GM10847 (cell line): ENCODE measurements around the gene C11orf71.
A peak's percentile ranks its signal among the peaks of the same experiment; 100 is the strongest.

Experiments used
- POLR2A ChIP-seq: IDR thresholded peaks from 2 replicates; pipeline ENCODE4 v1.6.1; 2011; ENCODE audit not compliant: insufficient read length; ENCODE audit errors: extremely low read depth

Gene C11orf71

GRCh38 chr11:114400216-114400914 is at the start of gene C11orf71, which contains the start of gene RBM7:
Gene C11orf71 (minus strand): TSS chr11:114400511. CDS start chr11:114400331, 180 bp downstream.
Gene RBM7 (plus strand): TSS chr11:114400666. CDS start chr11:114400672, 6 bp downstream.
- peak; percentile 97 for TF ChIP-seq POLR2A

GRCh38 chr11:114449845-114450244 is 49.5 kb upstream of the C11orf71 start:
- TF ChIP-seq POLR2A, result no peak

GRCh38 chr11:114448749-114449482 is 48.6 kb upstream of the C11orf71 start:
- no peak for TF ChIP-seq POLR2A

- no peak for TF ChIP-seq POLR2A
Measured at GRCh38 chr11:114447892-114448291, 47.6 kb upstream of the C11orf71 start.

- no peak for TF ChIP-seq POLR2A
Measured at GRCh38 chr11:114447444-114447843, 47.1 kb upstream of the C11orf71 start.

- TF ChIP-seq POLR2A, result no peak
Measured at GRCh38 chr11:114442536-114442935, 42.2 kb upstream of the C11orf71 start.

- TF ChIP-seq POLR2A, result no peak
Measured at GRCh38 chr11:114441921-114442320, 41.6 kb upstream of the C11orf71 start.

GRCh38 chr11:114440971-114441763 is 40.9 kb upstream of the C11orf71 start:
- no peak for TF ChIP-seq POLR2A

GRCh38 chr11:114440121-114440860 is 40.0 kb upstream of the C11orf71 start:
- no peak for TF ChIP-seq POLR2A

- peak; percentile 28 for TF ChIP-seq POLR2A
Measured at GRCh38 chr11:114439229-114440120, 39.2 kb upstream of the C11orf71 start, which contains the start of gene REXO2. Gene REXO2 (plus strand): TSS chr11:114439467. CDS start chr11:114439529, 62 bp downstream.

GRCh38 chr11:114438303-114438702 is 38.0 kb upstream of the C11orf71 start:
- no peak for TF ChIP-seq POLR2A

- no peak for TF ChIP-seq POLR2A
Measured at GRCh38 chr11:114433376-114433775, 33.1 kb upstream of the C11orf71 start.

- no peak for TF ChIP-seq POLR2A
Measured at GRCh38 chr11:114432893-114433292, 32.6 kb upstream of the C11orf71 start.

GRCh38 chr11:114430290-114430689 is 30.0 kb upstream of the C11orf71 start:
- no peak for TF ChIP-seq POLR2A
